Fibroblast of lung (primary cell): ENCODE measurements around the gene AATF.

Experiments used
- EZH2 ChIP-seq: IDR thresholded peaks from 2 replicates; pipeline ENCODE4 v1.5.1; 2012; ENCODE audit warnings: low read length, control low read depth, mild to moderate bottlenecking; ENCODE audit errors: missing control alignments
- TF ChIP-seq, protein P1 (sequence below), 2 donors: IDR thresholded peaks in 1 of 2; conservative IDR thresholded peaks in 1 of 2; 1 replicate in 1 of 2; 2 replicates in 1 of 2; pipeline ENCODE4 v1.5.1; 2011 to 2012; ENCODE audit warnings: low read length in 2 of 2, control low read depth in 1 of 2, inconsistent platforms in 1 of 2, low read depth in 1 of 2, mild to moderate bottlenecking in 1 of 2

DNA sequence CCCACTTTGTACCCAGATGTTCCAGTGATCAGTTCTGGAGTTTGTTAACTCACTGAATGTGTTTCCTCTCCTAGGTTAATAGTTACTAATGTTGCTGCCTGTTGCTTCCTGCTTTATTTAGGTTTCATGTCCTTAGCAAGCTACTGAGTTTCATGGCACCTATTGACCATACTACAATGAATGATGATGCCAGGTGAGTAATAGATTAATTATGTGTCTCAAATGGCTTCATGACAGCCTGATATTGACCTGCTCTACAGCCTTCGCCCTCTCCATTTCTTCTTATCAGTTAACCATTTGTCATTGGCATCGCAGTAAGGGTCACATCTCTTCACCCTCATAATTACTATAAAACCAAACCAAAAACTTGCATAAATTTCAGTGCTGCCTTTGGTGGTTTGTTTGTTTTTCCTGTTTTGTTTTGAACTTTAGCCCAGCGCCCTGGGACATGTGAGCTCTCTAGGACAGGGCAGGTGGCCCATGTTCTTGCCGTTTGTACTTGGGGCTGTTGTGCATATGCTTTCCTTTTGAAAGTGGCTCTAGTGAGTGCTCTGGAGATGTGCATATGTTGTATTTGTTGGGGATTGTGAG, 82.8 kb downstream of the AATF start:
- TF ChIP-seq, protein P1, sequence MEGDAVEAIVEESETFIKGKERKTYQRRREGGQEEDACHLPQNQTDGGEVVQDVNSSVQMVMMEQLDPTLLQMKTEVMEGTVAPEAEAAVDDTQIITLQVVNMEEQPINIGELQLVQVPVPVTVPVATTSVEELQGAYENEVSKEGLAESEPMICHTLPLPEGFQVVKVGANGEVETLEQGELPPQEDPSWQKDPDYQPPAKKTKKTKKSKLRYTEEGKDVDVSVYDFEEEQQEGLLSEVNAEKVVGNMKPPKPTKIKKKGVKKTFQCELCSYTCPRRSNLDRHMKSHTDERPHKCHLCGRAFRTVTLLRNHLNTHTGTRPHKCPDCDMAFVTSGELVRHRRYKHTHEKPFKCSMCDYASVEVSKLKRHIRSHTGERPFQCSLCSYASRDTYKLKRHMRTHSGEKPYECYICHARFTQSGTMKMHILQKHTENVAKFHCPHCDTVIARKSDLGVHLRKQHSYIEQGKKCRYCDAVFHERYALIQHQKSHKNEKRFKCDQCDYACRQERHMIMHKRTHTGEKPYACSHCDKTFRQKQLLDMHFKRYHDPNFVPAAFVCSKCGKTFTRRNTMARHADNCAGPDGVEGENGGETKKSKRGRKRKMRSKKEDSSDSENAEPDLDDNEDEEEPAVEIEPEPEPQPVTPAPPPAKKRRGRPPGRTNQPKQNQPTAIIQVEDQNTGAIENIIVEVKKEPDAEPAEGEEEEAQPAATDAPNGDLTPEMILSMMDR (conservative IDR thresholded peaks at IDR 0.05 in 1 of 2, IDR thresholded peaks at IDR 0.05 in 1 of 2; ENCODE audit: low read depth in 1 of 2, low read length in 2 of 2), result no peak
- TF ChIP-seq EZH2, result no peak
